SK-N-SH (cell line): ENCODE measurements around the gene RUVBL2.
"Not testable (repeated sequence)": the region's sequence is repeated elsewhere in the genome, so short reads cannot be mapped to it uniquely, and the experiment has no call there.

Experiments used
- FOXJ3 ChIP-seq: sonication (generic); formaldehyde crosslinking; IDR thresholded peaks from 2 replicates; pipeline ENCODE4 v1.5.1; 2020; ENCODE audit warnings: mild to moderate bottlenecking, missing genetic modification reagents
- NRF1 ChIP-seq: IDR thresholded peaks from 2 replicates; pipeline ENCODE4 v1.6.1; 2012; ENCODE audit warnings: low read depth, mild to moderate bottlenecking, low read length
- POLR2AphosphoS5 ChIP-seq: IDR thresholded peaks from 2 replicates; pipeline ENCODE4 v1.6.1; 2012; ENCODE audit warnings: low read depth, low read length
- TAF1 ChIP-seq: IDR thresholded peaks from 2 replicates; pipeline ENCODE4 v1.6.1; 2012; ENCODE audit warnings: low read depth, mild to moderate bottlenecking, low read length, moderate library complexity, borderline replicate concordance
- TF ChIP-seq, protein P1 (sequence below): fragments of 200-600 bp; sonication (generic); IDR thresholded peaks from 2 replicates; pipeline ENCODE4 v1.6.1; 2017; ENCODE audit warnings: antibody characterized with exemption, mild to moderate bottlenecking, moderate library complexity
- TF ChIP-seq, protein P2 (sequence below): IDR thresholded peaks from 2 replicates; pipeline ENCODE4 v1.4.0; 2012; ENCODE audit warnings: low read depth, borderline replicate concordance

DNA sequence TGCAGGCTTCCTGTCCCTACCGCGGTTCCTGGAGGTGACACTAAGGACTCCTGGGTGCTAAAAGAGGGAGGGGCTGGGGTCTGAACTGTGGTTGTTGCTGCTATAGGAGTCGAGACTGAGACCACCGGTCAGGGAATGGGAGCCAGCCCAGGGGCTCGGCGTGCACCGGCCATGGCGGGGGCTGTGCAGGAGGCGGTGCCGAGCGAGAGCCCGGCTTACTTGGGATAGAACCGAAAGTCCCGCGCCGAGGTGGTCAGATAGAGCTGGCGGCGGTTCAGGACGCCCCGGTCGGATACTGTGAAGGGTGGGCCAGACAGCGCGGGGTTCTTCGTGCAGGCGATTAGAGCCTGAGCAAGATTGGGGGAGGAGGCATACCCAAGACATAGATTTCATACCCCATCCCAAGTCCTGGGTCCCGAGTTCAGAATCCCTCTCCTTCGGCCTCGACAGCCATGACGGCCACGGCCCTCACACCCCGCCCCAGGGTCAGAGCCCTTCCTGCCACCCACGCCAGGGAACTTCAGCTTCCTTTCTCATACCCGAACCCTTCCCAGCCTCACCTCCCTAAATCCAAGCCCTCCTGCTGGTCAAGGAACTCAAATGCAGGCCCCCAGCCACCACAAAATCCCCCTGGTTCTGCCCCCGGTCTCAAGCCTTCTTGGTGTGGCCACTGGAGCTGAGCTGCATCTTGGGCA is 63.4 kb downstream of the RUVBL2 start:
- TF ChIP-seq, protein P1, sequence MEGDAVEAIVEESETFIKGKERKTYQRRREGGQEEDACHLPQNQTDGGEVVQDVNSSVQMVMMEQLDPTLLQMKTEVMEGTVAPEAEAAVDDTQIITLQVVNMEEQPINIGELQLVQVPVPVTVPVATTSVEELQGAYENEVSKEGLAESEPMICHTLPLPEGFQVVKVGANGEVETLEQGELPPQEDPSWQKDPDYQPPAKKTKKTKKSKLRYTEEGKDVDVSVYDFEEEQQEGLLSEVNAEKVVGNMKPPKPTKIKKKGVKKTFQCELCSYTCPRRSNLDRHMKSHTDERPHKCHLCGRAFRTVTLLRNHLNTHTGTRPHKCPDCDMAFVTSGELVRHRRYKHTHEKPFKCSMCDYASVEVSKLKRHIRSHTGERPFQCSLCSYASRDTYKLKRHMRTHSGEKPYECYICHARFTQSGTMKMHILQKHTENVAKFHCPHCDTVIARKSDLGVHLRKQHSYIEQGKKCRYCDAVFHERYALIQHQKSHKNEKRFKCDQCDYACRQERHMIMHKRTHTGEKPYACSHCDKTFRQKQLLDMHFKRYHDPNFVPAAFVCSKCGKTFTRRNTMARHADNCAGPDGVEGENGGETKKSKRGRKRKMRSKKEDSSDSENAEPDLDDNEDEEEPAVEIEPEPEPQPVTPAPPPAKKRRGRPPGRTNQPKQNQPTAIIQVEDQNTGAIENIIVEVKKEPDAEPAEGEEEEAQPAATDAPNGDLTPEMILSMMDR = not testable (repeated sequence)
- not testable (repeated sequence) for TF ChIP-seq TAF1, FOXJ3, NRF1, POLR2AphosphoS5
- TF ChIP-seq, protein P2, sequence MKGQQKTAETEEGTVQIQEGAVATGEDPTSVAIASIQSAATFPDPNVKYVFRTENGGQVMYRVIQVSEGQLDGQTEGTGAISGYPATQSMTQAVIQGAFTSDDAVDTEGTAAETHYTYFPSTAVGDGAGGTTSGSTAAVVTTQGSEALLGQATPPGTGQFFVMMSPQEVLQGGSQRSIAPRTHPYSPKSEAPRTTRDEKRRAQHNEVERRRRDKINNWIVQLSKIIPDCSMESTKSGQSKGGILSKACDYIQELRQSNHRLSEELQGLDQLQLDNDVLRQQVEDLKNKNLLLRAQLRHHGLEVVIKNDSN = not testable (repeated sequence)
